SK-N-SH (cell line): ENCODE measurements around the gene UNCX.

Experiments used
- CTCF ChIP-seq: fragments of 200-600 bp; sonication (generic); IDR thresholded peaks from 2 replicates; pipeline ENCODE4 v1.6.1; 2017; ENCODE audit warnings: antibody characterized with exemption, mild to moderate bottlenecking, moderate library complexity
- EZH2phosphoT487 ChIP-seq: fragments of 200-600 bp; sonication (generic); IDR thresholded peaks from 2 replicates; pipeline ENCODE4 v1.6.1; 2017; ENCODE audit warnings: low read depth, mixed run types, mild to moderate bottlenecking, antibody characterized with exemption, moderate library complexity, borderline replicate concordance
- PBX3 ChIP-seq: IDR thresholded peaks from 2 replicates; pipeline ENCODE4; 2012

GRCh38 chr7:1236132-1236661 lies 3.5 kb downstream of the UNCX start:
- no peak for TF ChIP-seq CTCF
- TF ChIP-seq PBX3 = no peak
- TF ChIP-seq EZH2phosphoT487 = no peak
